HL-60 (cell line): ENCODE measurements around the gene DGKI.

ENCODE experiments used
- DNase-seq, 2 experiments: peaks; one replicate each; pipeline ENCODE4 v3.0.0-alpha.2; 2010 to 2020; ENCODE audit warnings: low read depth in 1 of 2, low spot score in 1 of 2
- H3K27ac ChIP-seq: fragments of 250-450 bp; sonication (Bioruptor Pico); replicated peaks from 2 replicates; pipeline ENCODE4 v1.5.1; 2020; ENCODE audit warnings: mild to moderate bottlenecking, moderate library complexity
- H3K27me3 ChIP-seq: fragments of 250-450 bp; sonication (Bioruptor Pico); 2 replicates; pipeline ENCODE4 v1.5.1; 2021; ENCODE audit warnings: mild to moderate bottlenecking, moderate library complexity; ENCODE audit not compliant: insufficient read depth, poor library complexity, severe bottlenecking
- H3K4me3 ChIP-seq: replicated peaks from 2 replicates; pipeline ENCODE4 v1.5.1; 2011; ENCODE audit warnings: mild to moderate bottlenecking, control low read depth, low read length; ENCODE audit not compliant: insufficient read depth
- GABPA ChIP-seq: IDR thresholded peaks from 2 replicates; pipeline ENCODE4 v1.6.1; 2012; ENCODE audit warnings: low read depth
- POLR2AphosphoS5 ChIP-seq: IDR thresholded peaks from 2 replicates; pipeline ENCODE4 v1.6.1; 2012; ENCODE audit warnings: low read depth
- SPI1 ChIP-seq: IDR thresholded peaks from 2 replicates; pipeline ENCODE4 v1.6.1; 2012; ENCODE audit warnings: low read depth, mild to moderate bottlenecking, borderline replicate concordance
- TF ChIP-seq, protein P1 (sequence below): IDR thresholded peaks from 2 replicates; pipeline ENCODE4 v1.6.1; 2012; ENCODE audit warnings: low read depth; ENCODE audit not compliant: insufficient replicate concordance
- TF ChIP-seq, protein P2 (sequence below): IDR thresholded peaks from one replicate; pipeline ENCODE4 v1.5.1; 2011; ENCODE audit warnings: low read length, control low read depth, inconsistent platforms; ENCODE audit not compliant: insufficient read depth

DGKI gene

GRCh38 chr7:137742051-137742450 lies 104.7 kb downstream of the DGKI start:
- H3K4me3 ChIP-seq = no peak overlapping the region
- DNase-seq = no peak
- H3K27me3 ChIP-seq = no peaks in the 10 kb centered on the region
- TF ChIP-seq POLR2AphosphoS5 = no peak
- no peak for TF ChIP-seq SPI1
- TF ChIP-seq, protein P1, sequence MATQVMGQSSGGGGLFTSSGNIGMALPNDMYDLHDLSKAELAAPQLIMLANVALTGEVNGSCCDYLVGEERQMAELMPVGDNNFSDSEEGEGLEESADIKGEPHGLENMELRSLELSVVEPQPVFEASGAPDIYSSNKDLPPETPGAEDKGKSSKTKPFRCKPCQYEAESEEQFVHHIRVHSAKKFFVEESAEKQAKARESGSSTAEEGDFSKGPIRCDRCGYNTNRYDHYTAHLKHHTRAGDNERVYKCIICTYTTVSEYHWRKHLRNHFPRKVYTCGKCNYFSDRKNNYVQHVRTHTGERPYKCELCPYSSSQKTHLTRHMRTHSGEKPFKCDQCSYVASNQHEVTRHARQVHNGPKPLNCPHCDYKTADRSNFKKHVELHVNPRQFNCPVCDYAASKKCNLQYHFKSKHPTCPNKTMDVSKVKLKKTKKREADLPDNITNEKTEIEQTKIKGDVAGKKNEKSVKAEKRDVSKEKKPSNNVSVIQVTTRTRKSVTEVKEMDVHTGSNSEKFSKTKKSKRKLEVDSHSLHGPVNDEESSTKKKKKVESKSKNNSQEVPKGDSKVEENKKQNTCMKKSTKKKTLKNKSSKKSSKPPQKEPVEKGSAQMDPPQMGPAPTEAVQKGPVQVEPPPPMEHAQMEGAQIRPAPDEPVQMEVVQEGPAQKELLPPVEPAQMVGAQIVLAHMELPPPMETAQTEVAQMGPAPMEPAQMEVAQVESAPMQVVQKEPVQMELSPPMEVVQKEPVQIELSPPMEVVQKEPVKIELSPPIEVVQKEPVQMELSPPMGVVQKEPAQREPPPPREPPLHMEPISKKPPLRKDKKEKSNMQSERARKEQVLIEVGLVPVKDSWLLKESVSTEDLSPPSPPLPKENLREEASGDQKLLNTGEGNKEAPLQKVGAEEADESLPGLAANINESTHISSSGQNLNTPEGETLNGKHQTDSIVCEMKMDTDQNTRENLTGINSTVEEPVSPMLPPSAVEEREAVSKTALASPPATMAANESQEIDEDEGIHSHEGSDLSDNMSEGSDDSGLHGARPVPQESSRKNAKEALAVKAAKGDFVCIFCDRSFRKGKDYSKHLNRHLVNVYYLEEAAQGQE = no peak
- no peak for TF ChIP-seq GABPA
- TF ChIP-seq, protein P2, sequence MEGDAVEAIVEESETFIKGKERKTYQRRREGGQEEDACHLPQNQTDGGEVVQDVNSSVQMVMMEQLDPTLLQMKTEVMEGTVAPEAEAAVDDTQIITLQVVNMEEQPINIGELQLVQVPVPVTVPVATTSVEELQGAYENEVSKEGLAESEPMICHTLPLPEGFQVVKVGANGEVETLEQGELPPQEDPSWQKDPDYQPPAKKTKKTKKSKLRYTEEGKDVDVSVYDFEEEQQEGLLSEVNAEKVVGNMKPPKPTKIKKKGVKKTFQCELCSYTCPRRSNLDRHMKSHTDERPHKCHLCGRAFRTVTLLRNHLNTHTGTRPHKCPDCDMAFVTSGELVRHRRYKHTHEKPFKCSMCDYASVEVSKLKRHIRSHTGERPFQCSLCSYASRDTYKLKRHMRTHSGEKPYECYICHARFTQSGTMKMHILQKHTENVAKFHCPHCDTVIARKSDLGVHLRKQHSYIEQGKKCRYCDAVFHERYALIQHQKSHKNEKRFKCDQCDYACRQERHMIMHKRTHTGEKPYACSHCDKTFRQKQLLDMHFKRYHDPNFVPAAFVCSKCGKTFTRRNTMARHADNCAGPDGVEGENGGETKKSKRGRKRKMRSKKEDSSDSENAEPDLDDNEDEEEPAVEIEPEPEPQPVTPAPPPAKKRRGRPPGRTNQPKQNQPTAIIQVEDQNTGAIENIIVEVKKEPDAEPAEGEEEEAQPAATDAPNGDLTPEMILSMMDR = no peak
- H3K27ac ChIP-seq = no peak overlapping the region

DNA sequence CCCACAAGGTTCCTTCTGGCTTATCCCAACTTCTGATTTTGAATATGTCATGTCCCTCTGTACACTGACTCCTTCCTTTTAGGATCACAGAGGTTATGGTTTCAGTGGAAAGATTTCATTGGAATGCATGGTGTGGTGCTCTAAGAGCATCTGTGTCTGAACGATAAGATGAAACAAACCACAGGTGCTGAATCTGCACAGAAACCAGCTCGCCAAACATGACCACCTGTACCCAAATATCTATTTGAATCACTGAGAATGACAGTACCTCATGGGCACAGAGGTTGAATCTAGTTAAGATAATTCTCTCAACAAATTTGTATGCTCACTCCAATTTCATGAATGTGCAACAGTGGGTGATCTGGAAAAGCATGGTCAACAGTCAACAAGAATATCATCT lies 105.3 kb downstream of the DGKI start:
- no peak overlapping the region for H3K27ac ChIP-seq
- H3K27me3 ChIP-seq = no peaks in the 10 kb centered on the region
- H3K4me3 ChIP-seq = no peak overlapping the region
- no peak for TF ChIP-seq POLR2AphosphoS5
- TF ChIP-seq, protein P2 = no peak
- DNase-seq = no peak

- Histone ChIP-seq H3K4me3 (no peak overlapping the region), H3K27me3 (no peaks in the 10 kb centered on the region), H3K27ac (no peak overlapping the region)
- TF ChIP-seq, protein P2 = no peak
- TF ChIP-seq POLR2AphosphoS5 = no peak
- TF ChIP-seq GABPA = no peak
- no peak for TF ChIP-seq SPI1
- TF ChIP-seq, protein P1 = no peak
- DNase-seq = no peak
Observed at GRCh38 chr7:137734221-137734620, 112.6 kb downstream of the DGKI start.

- Histone ChIP-seq H3K4me3 (no peak overlapping the region), H3K27me3 (no peaks in the 10 kb centered on the region), H3K27ac (no peak overlapping the region)
- no peak for TF ChIP-seq POLR2AphosphoS5
- TF ChIP-seq, protein P1 = no peak
- TF ChIP-seq GABPA = no peak
- TF ChIP-seq, protein P2 = no peak
- no peak for TF ChIP-seq SPI1
- DNase-seq = no peak
Observed at GRCh38 chr7:137732168-137732567, 114.6 kb downstream of the DGKI start.
